ENCODE measurements around the gene C17orf67.
"Not testable (repeated sequence)": the region's sequence is repeated elsewhere in the genome, so short reads cannot be mapped to it uniquely, and the experiment has no call there.

C17orf67 gene

GRCh38 chr17:56778898-56779297, 54.8 kb downstream of the C17orf67 start:
- peaks cover 22% of the 10 kb centered on the region for H3K4me1 Mint-ChIP-seq
- H3K9me3 Mint-ChIP-seq, result no peaks in the 10 kb centered on the region
- H3K27ac Mint-ChIP-seq, result peak overlapping the region; percentile 81
- no peak for ATAC-seq
- H3K4me3 Mint-ChIP-seq, result peak overlapping the region; percentile 82
- no peaks in the 10 kb centered on the region for H3K36me3 Mint-ChIP-seq
- no peak for DNase-seq (ENCODE audit: low spot score in 2 of 2)

GRCh38 chr17:56777859-56778258, 55.9 kb downstream of the C17orf67 start:
- Mint-ChIP-seq H3K27ac (peak overlapping the region; percentile 4), H3K4me3 (no peak overlapping the region), H3K4me1 (peaks cover 22% of the 10 kb centered on the region)

GRCh38 chr17:56774650-56775049, 59.1 kb downstream of the C17orf67 start:
- no peak overlapping the region for H3K27ac Mint-ChIP-seq
- H3K4me1 Mint-ChIP-seq, result peaks cover 10% of the 10 kb centered on the region
- H3K9me3 Mint-ChIP-seq, result no peaks in the 10 kb centered on the region
- no peak overlapping the region for H3K4me3 Mint-ChIP-seq
- no peak for ATAC-seq
- H3K36me3 Mint-ChIP-seq, result no peaks in the 10 kb centered on the region
- no peak for DNase-seq (ENCODE audit: low spot score in 2 of 2)

More at GRCh38 chr17:56777859-56778258, 55.9 kb downstream of the C17orf67 start:
- DNase-seq (ENCODE audit: low spot score in 2 of 2) (no peak), ATAC-seq (no peak)
- no peaks in the 10 kb centered on the region for H3K36me3 Mint-ChIP-seq
- H3K9me3 Mint-ChIP-seq, result no peaks in the 10 kb centered on the region

- Mint-ChIP-seq H3K27ac (no peak overlapping the region), H3K4me1 (no peaks in the 10 kb centered on the region), H3K36me3 (no peaks in the 10 kb centered on the region), H3K9me3 (no peaks in the 10 kb centered on the region), H3K4me3 (no peak overlapping the region)
- no peak for ATAC-seq
- no peak for DNase-seq (ENCODE audit: low spot score in 2 of 2)
These were observed 60.6 kb downstream of the C17orf67 start for GRCh38 chr17:56773124-56773523.

GRCh38 chr17:56772442-56772841, 61.3 kb downstream of the C17orf67 start:
- DNase-seq (ENCODE audit: low spot score in 2 of 2) (no peak), ATAC-seq (no peak)
- no peaks in the 10 kb centered on the region for H3K36me3 Mint-ChIP-seq
- no peak overlapping the region for H3K4me3 Mint-ChIP-seq
- no peaks in the 10 kb centered on the region for H3K4me1 Mint-ChIP-seq
- no peaks in the 10 kb centered on the region for H3K9me3 Mint-ChIP-seq
- H3K27ac Mint-ChIP-seq, result no peak overlapping the region

- H3K4me3 Mint-ChIP-seq, result no peak overlapping the region
- ATAC-seq, result no peak
These were observed 61.7 kb downstream of the C17orf67 start for GRCh38 chr17:56771975-56772374.

GRCh38 chr17:56771563-56771962, 62.2 kb downstream of the C17orf67 start:
- no peak overlapping the region for H3K27ac Mint-ChIP-seq
- no peak overlapping the region for H3K4me3 Mint-ChIP-seq
- ATAC-seq, result no peak
- no peaks in the 10 kb centered on the region for H3K9me3 Mint-ChIP-seq
- H3K36me3 Mint-ChIP-seq, result no peaks in the 10 kb centered on the region
- no peak for DNase-seq (ENCODE audit: low spot score in 2 of 2)
- H3K4me1 Mint-ChIP-seq, result no peaks in the 10 kb centered on the region

More at GRCh38 chr17:56771975-56772374, 61.7 kb downstream of the C17orf67 start:
- H3K4me1 Mint-ChIP-seq, result no peaks in the 10 kb centered on the region
- H3K36me3 Mint-ChIP-seq, result no peaks in the 10 kb centered on the region
- no peak for DNase-seq (ENCODE audit: low spot score in 2 of 2)
- H3K27ac Mint-ChIP-seq, result no peak overlapping the region
- no peaks in the 10 kb centered on the region for H3K9me3 Mint-ChIP-seq

GRCh38 chr17:56770427-56770826, 63.3 kb downstream of the C17orf67 start:
- Mint-ChIP-seq H3K9me3 (no peaks in the 10 kb centered on the region), H3K36me3 (no peaks in the 10 kb centered on the region), H3K27ac (no peak overlapping the region), H3K4me1 (no peaks in the 10 kb centered on the region), H3K4me3 (no peak overlapping the region)
- DNase-seq (ENCODE audit: low spot score in 2 of 2) (no peak), ATAC-seq (no peak)

GRCh38 chr17:56765449-56765848, 68.3 kb downstream of the C17orf67 start:
- H3K9me3 Mint-ChIP-seq, result no peaks in the 10 kb centered on the region
- DNase-seq (ENCODE audit: low spot score in 2 of 2), result no peak
- no peaks in the 10 kb centered on the region for H3K36me3 Mint-ChIP-seq
- ATAC-seq, result no peak
- no peak overlapping the region for H3K27ac Mint-ChIP-seq
- H3K4me1 Mint-ChIP-seq, result no peaks in the 10 kb centered on the region
- no peak overlapping the region for H3K4me3 Mint-ChIP-seq

GRCh38 chr17:56762988-56763387, 70.7 kb downstream of the C17orf67 start:
- Mint-ChIP-seq H3K4me3 (no peak overlapping the region), H3K9me3 (no peaks in the 10 kb centered on the region), H3K4me1 (no peaks in the 10 kb centered on the region), H3K36me3 (no peaks in the 10 kb centered on the region), H3K27ac (no peak overlapping the region)
- no peak for DNase-seq (ENCODE audit: low spot score in 2 of 2)
- ATAC-seq, result peak; percentile 45

- DNase-seq (ENCODE audit: low spot score in 2 of 2) (no peak), ATAC-seq (no peak)
- H3K4me1 Mint-ChIP-seq, result no peaks in the 10 kb centered on the region
- H3K9me3 Mint-ChIP-seq, result no peaks in the 10 kb centered on the region
- no peaks in the 10 kb centered on the region for H3K36me3 Mint-ChIP-seq
- no peak overlapping the region for H3K27ac Mint-ChIP-seq
- H3K4me3 Mint-ChIP-seq, result no peak overlapping the region
These were observed 71.6 kb downstream of the C17orf67 start for GRCh38 chr17:56762144-56762543.

- no peak for DNase-seq (ENCODE audit: low spot score in 2 of 2)
- no peak overlapping the region for H3K4me3 Mint-ChIP-seq
- no peak overlapping the region for H3K27ac Mint-ChIP-seq
- no peaks in the 10 kb centered on the region for H3K36me3 Mint-ChIP-seq
- H3K4me1 Mint-ChIP-seq, result no peaks in the 10 kb centered on the region
- H3K9me3 Mint-ChIP-seq, result no peaks in the 10 kb centered on the region
- ATAC-seq, result peak; percentile 71
These were observed 72.3 kb downstream of the C17orf67 start for GRCh38 chr17:56761387-56761786.

- H3K4me3 Mint-ChIP-seq; H3K36me3 Mint-ChIP-seq; H3K4me1 Mint-ChIP-seq; ATAC-seq; H3K27ac Mint-ChIP-seq; DNase-seq (ENCODE audit: low spot score in 2 of 2); H3K9me3 Mint-ChIP-seq: not testable (repeated sequence)
These were observed 76.1 kb downstream of the C17orf67 start for GRCh38 chr17:56757611-56758010.

GRCh38 chr17:56756536-56756935, 77.2 kb downstream of the C17orf67 start:
- no peaks in the 10 kb centered on the region for H3K9me3 Mint-ChIP-seq
- no peak for DNase-seq (ENCODE audit: low spot score in 2 of 2)
- H3K4me1 Mint-ChIP-seq, result no peaks in the 10 kb centered on the region
- H3K4me3 Mint-ChIP-seq, result no peak overlapping the region
- H3K36me3 Mint-ChIP-seq, result no peaks in the 10 kb centered on the region
- no peak overlapping the region for H3K27ac Mint-ChIP-seq
- no peak for ATAC-seq

GRCh38 chr17:56755310-56755709, 78.4 kb downstream of the C17orf67 start:
- no peaks in the 10 kb centered on the region for H3K9me3 Mint-ChIP-seq
- no peak for DNase-seq (ENCODE audit: low spot score in 2 of 2)
- H3K36me3 Mint-ChIP-seq, result no peaks in the 10 kb centered on the region
- no peak for ATAC-seq
- H3K4me3 Mint-ChIP-seq, result no peak overlapping the region
- H3K27ac Mint-ChIP-seq, result no peak overlapping the region
- H3K4me1 Mint-ChIP-seq, result no peaks in the 10 kb centered on the region

GRCh38 chr17:56754523-56755208, 79.1 kb downstream of the C17orf67 start:
- Mint-ChIP-seq H3K4me1 (no peaks in the 10 kb centered on the region), H3K9me3 (no peaks in the 10 kb centered on the region), H3K27ac (peak overlapping the region; percentile 2), H3K4me3 (no peak overlapping the region), H3K36me3 (no peaks in the 10 kb centered on the region)
- ATAC-seq, result no peak
- DNase-seq (ENCODE audit: low spot score in 2 of 2), result no peak
